ENCODE measurements around the gene SREBF1.
"Not testable (repeated sequence)": the region's sequence is repeated elsewhere in the genome, so short reads cannot be mapped to it uniquely, and the experiment has no call there.

SREBF1 gene

GRCh38 chr17:17810084-17810894, 26.5 kb downstream of the SREBF1 start:
- no peak for DNase-seq

GRCh38 chr17:17809531-17810083, 27.2 kb downstream of the SREBF1 start:
- no peak for DNase-seq

- peak; percentile 47 for DNase-seq
Observed at GRCh38 chr17:17808706-17809432, 27.9 kb downstream of the SREBF1 start.

GRCh38 chr17:17808200-17808599, 28.6 kb downstream of the SREBF1 start:
- not testable (repeated sequence) for DNase-seq

GRCh38 chr17:17807440-17807839, 29.3 kb downstream of the SREBF1 start:
- no peak for DNase-seq

GRCh38 chr17:17806611-17807274, 30.0 kb downstream of the SREBF1 start:
- DNase-seq: no peak

- no peak for DNase-seq
Observed at GRCh38 chr17:17806035-17806434, 30.8 kb downstream of the SREBF1 start.

GRCh38 chr17:17805575-17805974, 31.2 kb downstream of the SREBF1 start:
- DNase-seq: no peak

- no peak for DNase-seq
Observed at GRCh38 chr17:17804007-17804406, 32.8 kb downstream of the SREBF1 start.

- DNase-seq: no peak
Observed at GRCh38 chr17:17801800-17802481, 34.8 kb downstream of the SREBF1 start.

GRCh38 chr17:17800504-17801021, 36.2 kb downstream of the SREBF1 start:
- no peak for DNase-seq

- DNase-seq: no peak
Observed at GRCh38 chr17:17798573-17799255, 38.1 kb downstream of the SREBF1 start.

- DNase-seq: no peak
Observed at GRCh38 chr17:17798010-17798556, 38.7 kb downstream of the SREBF1 start.

- no peak for DNase-seq
Observed at GRCh38 chr17:17797119-17797809, 39.5 kb downstream of the SREBF1 start.

- DNase-seq: no peak
Observed at GRCh38 chr17:17796787-17797061, 40.1 kb downstream of the SREBF1 start.

- no peak for DNase-seq
Observed at GRCh38 chr17:17795946-17796786, 40.6 kb downstream of the SREBF1 start.

- DNase-seq: no peak
Observed at GRCh38 chr17:17795296-17795695, 41.5 kb downstream of the SREBF1 start.

GRCh38 chr17:17794382-17794781, 42.4 kb downstream of the SREBF1 start:
- no peak for DNase-seq

- DNase-seq: no peak
Observed at GRCh38 chr17:17793378-17794214, 43.2 kb downstream of the SREBF1 start.
